Gastroesophageal sphincter (tissue), 3 donors: ENCODE results near the gene ABCA4.

ENCODE experiments used
- CTCF ChIP-seq, 4 experiments: fragments of 200-600 bp in 2 of 4; fragments of 450-650 bp in 2 of 4; sonication (generic) in 1 of 4; IDR thresholded peaks; one replicate each; pipeline ENCODE4 v1.5.1; 2017 to 2019; ENCODE audit warnings: antibody characterized with exemption in 4 of 4, mild to moderate bottlenecking in 2 of 4, moderate library complexity in 2 of 4
- EP300 ChIP-seq: sonication (generic); formaldehyde crosslinking; IDR thresholded peaks from one replicate; pipeline ENCODE4 v1.6.1; 2017; ENCODE audit warnings: antibody characterized with exemption, mild to moderate bottlenecking
- POLR2A ChIP-seq, 2 donors: fragments of 450-650 bp; IDR thresholded peaks; one replicate each; pipeline ENCODE4 v1.6.1; 2017; ENCODE audit warnings: antibody characterized with exemption in 2 of 2, mild to moderate bottlenecking in 2 of 2, moderate library complexity in 1 of 2

GRCh38 chr1:94043738-94044289 is 77.1 kb downstream of the ABCA4 start:
- no peak for TF ChIP-seq CTCF (IDR thresholded peaks at IDR 0.05)
- TF ChIP-seq EP300 = no peak
- TF ChIP-seq POLR2A (IDR thresholded peaks at IDR 0.05) = no peak
